B cell (primary cell): ENCODE measurements around the gene CD81. TPM values are rescaled to one million over a fixed set of nuclear protein-coding genes. Genes with fewer than 3 reads are reported as not detected.

Source experiments
- ATAC-seq: fragments of 200-7000 bp; cut with Tn5 transposase; one replicate; pipeline ENCODE4 v1.10.0; 2021; ENCODE audit warnings: low read depth, mild to moderate bottlenecking, moderate number of reproducible peaks, moderate library complexity
- CTCF ChIA-PET: fragments of 350-600 bp; sonication (Branson Sonifier 250); formaldehyde crosslinking; loops from one replicate; lab custom pipeline; 2021; ENCODE audit warnings: antibody characterized with exemption, inconsistent platforms; lab: Charles Lee
- POLR2A ChIA-PET: fragments of 350-600 bp; sonication (Branson Sonifier 250); formaldehyde crosslinking; loops from one replicate; lab custom pipeline; 2021; ENCODE audit warnings: antibody characterized with exemption; lab: Charles Lee
- DNase-seq: peaks from one replicate; pipeline ENCODE4 v3.0.0; 2013
- H2AFZ ChIP-seq: 2 replicates; pipeline ENCODE4 v1.6.1; 2012; ENCODE audit warnings: mild to moderate bottlenecking, low read depth, low read length; ENCODE audit not compliant: insufficient read depth, poor library complexity, severe bottlenecking
- H3K27ac ChIP-seq, 2 donors: 1 replicate in 1 of 2; 2 replicates in 1 of 2; pipeline ENCODE4 v1.5.1; 2012 to 2013; ENCODE audit warnings: low read length in 2 of 2, mild to moderate bottlenecking in 2 of 2, moderate library complexity in 1 of 2
- H3K27me3 ChIP-seq, 4 experiments: fragments of 200-600 bp in 1 of 4; sonication (generic) in 1 of 4; replicated peaks in 1 of 4; 1 replicate in 2 of 4; 2 replicates in 2 of 4; pipeline versions ENCODE4 v1.6.1 to v1.7.0; 2013 to 2016; ENCODE audit warnings: low read length in 3 of 4, mild to moderate bottlenecking in 2 of 4, mixed read lengths in 1 of 4, moderate library complexity in 1 of 4; ENCODE audit not compliant: insufficient read depth in 4 of 4, control insufficient read depth in 3 of 4; ENCODE audit errors: control extremely low read depth in 1 of 4
- H3K36me3 ChIP-seq, 2 experiments: replicated peaks in 1 of 2; 1 replicate in 1 of 2; 2 replicates in 1 of 2; pipeline versions ENCODE4 v1.6.1 to v1.7.1; 2013; ENCODE audit warnings: low read length in 1 of 2; ENCODE audit not compliant: insufficient read depth in 2 of 2, control insufficient read depth in 1 of 2; ENCODE audit errors: control extremely low read depth in 1 of 2, extremely low read depth in 1 of 2
- H3K4me1 ChIP-seq, 2 donors: fragments of 200-600 bp in 1 of 2; sonication (generic) in 1 of 2; 1 replicate in 1 of 2; 2 replicates in 1 of 2; pipeline versions ENCODE4 v1.5.1 to v1.6.1; 2013 to 2017; ENCODE audit warnings: low read length in 2 of 2; ENCODE audit not compliant: control insufficient read depth in 2 of 2, insufficient read depth in 2 of 2
- H3K4me2 ChIP-seq: replicated peaks from 2 replicates; pipeline ENCODE3; 2012; ENCODE audit warnings: mild to moderate bottlenecking, low read depth, low read length; ENCODE audit not compliant: poor library complexity, severe bottlenecking
- H3K4me3 ChIP-seq, 5 experiments: fragments of 200-600 bp in 1 of 5; sonication (generic) in 1 of 5; 1 replicate in 3 of 5; 2 replicates in 2 of 5; pipeline versions ENCODE4 v1.5.1 to v1.7.0; 2011 to 2016; ENCODE audit warnings: low read length in 4 of 5, mild to moderate bottlenecking in 4 of 5, low read depth in 2 of 5, control low read depth in 1 of 5, moderate library complexity in 1 of 5; ENCODE audit not compliant: insufficient read depth in 1 of 5; ENCODE audit errors: control extremely low read depth in 1 of 5, extremely low read depth in 1 of 5
- H3K79me2 ChIP-seq: fragments of 200-600 bp; sonication (generic); one replicate; pipeline ENCODE4 v1.6.0; 2016; ENCODE audit warnings: low read length; ENCODE audit not compliant: control insufficient read depth, insufficient read depth
- H3K9ac ChIP-seq: fragments of 200-600 bp; sonication (generic); 2 replicates; pipeline ENCODE4 v1.6.1; 2017; ENCODE audit warnings: mild to moderate bottlenecking, low read length, moderate library complexity
- H3K9me3 ChIP-seq, 3 donors: one replicate each; pipeline versions ENCODE4 v1.6.1 to v1.7.1; 2013; ENCODE audit warnings: low read length in 2 of 3; ENCODE audit not compliant: control insufficient read depth in 2 of 3, insufficient read depth in 1 of 3; ENCODE audit errors: control extremely low read depth in 1 of 3
- H4K20me1 ChIP-seq: 2 replicates; pipeline ENCODE4 v1.6.0; 2012; ENCODE audit warnings: mild to moderate bottlenecking, low read length; ENCODE audit not compliant: insufficient read depth, control insufficient read depth, poor library complexity, severe bottlenecking
- H3K27ac Mint-ChIP-seq: one replicate; pipeline ENCODE4 v1.8.0; 2021; ENCODE audit warnings: mixed read lengths
- H3K27me3 Mint-ChIP-seq: one replicate; pipeline ENCODE4 v1.8.0; 2021; ENCODE audit warnings: mixed read lengths
- H3K4me1 Mint-ChIP-seq: one replicate; pipeline ENCODE4 v1.8.0; 2021; ENCODE audit warnings: mixed read lengths
- H3K4me3 Mint-ChIP-seq: one replicate; pipeline ENCODE4 v1.8.0; 2021; ENCODE audit warnings: mixed read lengths
- H3K9me3 Mint-ChIP-seq: one replicate; pipeline ENCODE4 v1.8.0; 2022; ENCODE audit warnings: mixed read lengths; ENCODE audit not compliant: insufficient read depth
- EZH2 ChIP-seq: IDR thresholded peaks from 2 replicates; pipeline ENCODE4 v1.6.1; 2012; ENCODE audit warnings: borderline replicate concordance, low read depth, mild to moderate bottlenecking, moderate library complexity, low read length; ENCODE audit not compliant: insufficient read depth, poor library complexity, severe bottlenecking
- WGBS: methylation state at CpG from one replicate; pipeline ENCODE4 v1.1.5; 2013; ENCODE audit warnings: missing lambda C conversion rate; ENCODE audit not compliant: insufficient coverage; 5-methylcytosine and 5-hydroxymethylcytosine counted together
- intact Hi-C: fragments of 100-400 bp; cut with micrococcal nuclease; formaldehyde crosslinking; loops from one replicate; pipeline ENCODE4 v1.10.0; 2022
- polyA plus RNA-seq: library from polyadenylated mRNA; depleted of rRNA; stranded (reverse); fragments of >200 nt; gene quantifications from 2 replicates; pipeline ENCODE4 v1.2.3, GENCODE V29; 2012
- total RNA-seq, 2 donors: library from RNA; stranded (reverse); fragments of 120-200 nt in 1 of 2; gene quantifications; 1 replicate in 1 of 2; 2 replicates in 1 of 2; pipeline versions ENCODE4 v1.2.3 to v1.2.4, GENCODE V29; 2013 to 2022
- TF ChIP-seq, protein P1 (sequence below): fragments of 200-600 bp; IDR thresholded peaks from one replicate; pipeline ENCODE4 v1.8.0; 2022; ENCODE audit warnings: antibody characterized with exemption, mild to moderate bottlenecking

CD81 gene
- total and polyA plus RNA-seq, 2 donors (not counting 1 experiment from before 2014, with no cell fraction given): 253 to 361 TPM

DNA sequence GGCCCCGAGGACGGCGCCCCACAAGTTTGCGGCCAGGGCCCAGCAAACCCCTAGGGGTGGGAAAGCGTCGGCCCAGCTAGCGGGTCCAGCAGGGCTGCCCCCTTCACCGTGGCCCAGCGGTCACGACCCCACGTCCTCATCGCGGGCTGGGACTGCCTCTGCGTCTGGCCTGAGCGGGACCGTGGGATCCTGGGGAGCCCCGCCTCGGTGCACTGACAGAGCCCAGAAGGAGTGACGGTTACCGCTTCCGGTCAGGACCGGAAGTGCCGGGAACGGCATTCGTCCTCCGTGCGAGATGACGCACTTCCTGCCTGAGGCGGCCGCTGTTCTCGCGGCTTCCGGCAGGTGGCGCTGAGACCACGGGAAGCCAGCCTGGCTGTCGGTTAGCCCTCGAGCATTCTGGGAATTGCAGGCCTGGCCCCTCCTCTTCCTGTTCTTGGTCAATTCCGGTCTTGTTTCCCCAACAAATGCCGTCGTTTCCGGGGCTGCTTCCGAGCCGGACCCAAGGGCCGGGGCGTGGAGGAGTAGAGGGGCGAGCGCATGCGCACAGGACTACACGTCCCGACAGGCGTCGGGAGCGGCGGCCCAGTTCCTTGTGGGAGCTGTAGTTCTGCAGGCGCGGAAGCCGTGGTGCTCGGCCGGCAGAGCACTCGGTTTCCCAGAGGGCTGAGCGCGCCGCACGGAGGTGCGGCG lies 23.1 kb downstream of the CD81 start, which contains the start of gene TSSC4:
Gene TSSC4 (plus strand): TSS at position 682 of the 693 bp plus-strand sequence. CDS start 1,884 bp downstream, outside the sequence.
- Histone ChIP-seq H3K9me3 (no peaks in the 10 kb centered on the region), H3K4me2 (peak within 1 kb of the TSS; percentile 85), H3K27ac (peak within 1 kb of the TSS; percentile 91 to 93), H3K79me2 (peaks cover 43% of the 10 kb centered on the region), H3K36me3 (peaks cover 0 to 54% of the 10 kb centered on the region in 2 experiments), H3K9ac (peak within 1 kb of the TSS; percentile 99), H2AFZ (peak within 1 kb of the TSS; percentile 92), H3K4me3 (peak within 1 kb of the TSS; percentile 87 to 100 (median 95)), H4K20me1 (peaks cover 44% of the 10 kb centered on the region), H3K27me3 (no peaks in the 10 kb centered on the region), H3K4me1 (peaks cover 26 to 40% of the 10 kb centered on the region in 2 donors)
- ATAC-seq (peak; percentile 81), DNase-seq (peak; percentile 100)
- ChIA-PET POLR2A (interaction anchor here (0.6 to 3.4 kb wide), 14 partner anchors 14 to 1966 kb away, joined by 3 to 42 read pairs (median 6); partner anchors contain the start of genes C11orf21, CD81, KCNQ1 and TRPM5), CTCF (interaction anchor here (0.6 to 8.4 kb wide), 17 partner anchors 9 to 979 kb away, joined by 3 to 78 read pairs (median 4); partner anchors contain the start of gene ZNF195)
- TF ChIP-seq, protein P1, sequence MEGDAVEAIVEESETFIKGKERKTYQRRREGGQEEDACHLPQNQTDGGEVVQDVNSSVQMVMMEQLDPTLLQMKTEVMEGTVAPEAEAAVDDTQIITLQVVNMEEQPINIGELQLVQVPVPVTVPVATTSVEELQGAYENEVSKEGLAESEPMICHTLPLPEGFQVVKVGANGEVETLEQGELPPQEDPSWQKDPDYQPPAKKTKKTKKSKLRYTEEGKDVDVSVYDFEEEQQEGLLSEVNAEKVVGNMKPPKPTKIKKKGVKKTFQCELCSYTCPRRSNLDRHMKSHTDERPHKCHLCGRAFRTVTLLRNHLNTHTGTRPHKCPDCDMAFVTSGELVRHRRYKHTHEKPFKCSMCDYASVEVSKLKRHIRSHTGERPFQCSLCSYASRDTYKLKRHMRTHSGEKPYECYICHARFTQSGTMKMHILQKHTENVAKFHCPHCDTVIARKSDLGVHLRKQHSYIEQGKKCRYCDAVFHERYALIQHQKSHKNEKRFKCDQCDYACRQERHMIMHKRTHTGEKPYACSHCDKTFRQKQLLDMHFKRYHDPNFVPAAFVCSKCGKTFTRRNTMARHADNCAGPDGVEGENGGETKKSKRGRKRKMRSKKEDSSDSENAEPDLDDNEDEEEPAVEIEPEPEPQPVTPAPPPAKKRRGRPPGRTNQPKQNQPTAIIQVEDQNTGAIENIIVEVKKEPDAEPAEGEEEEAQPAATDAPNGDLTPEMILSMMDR: peak; percentile 94
- no peak for TF ChIP-seq EZH2
- WGBS: under 1% methylated on average over 66 of the region's 66 CpGs
- Mint-ChIP-seq H3K27ac (peak within 1 kb of the TSS; percentile 98), H3K4me1 (peaks cover 25% of the 10 kb centered on the region), H3K9me3 (no peaks in the 10 kb centered on the region), H3K27me3 (no peaks in the 10 kb centered on the region), H3K4me3 (peak within 1 kb of the TSS; percentile 90)
- intact Hi-C loops: loop anchor here (1.0 to 5.0 kb wide), 8 partner anchors 16 to 1703 kb away; partner anchors contain the start of genes CD81, DEAF1, LSP1 and NAP1L4
